GM19372 (cell line): ENCODE results near the gene WTIP.

Source experiments
- ATAC-seq: cut with Tn5 transposase; IDR thresholded peaks from one replicate; pipeline ENCODE4 v1.9.1; 2021; ENCODE audit warnings: mild to moderate bottlenecking, low read depth, moderate library complexity; ENCODE audit not compliant: unreplicated experiment

The WTIP gene

DNA sequence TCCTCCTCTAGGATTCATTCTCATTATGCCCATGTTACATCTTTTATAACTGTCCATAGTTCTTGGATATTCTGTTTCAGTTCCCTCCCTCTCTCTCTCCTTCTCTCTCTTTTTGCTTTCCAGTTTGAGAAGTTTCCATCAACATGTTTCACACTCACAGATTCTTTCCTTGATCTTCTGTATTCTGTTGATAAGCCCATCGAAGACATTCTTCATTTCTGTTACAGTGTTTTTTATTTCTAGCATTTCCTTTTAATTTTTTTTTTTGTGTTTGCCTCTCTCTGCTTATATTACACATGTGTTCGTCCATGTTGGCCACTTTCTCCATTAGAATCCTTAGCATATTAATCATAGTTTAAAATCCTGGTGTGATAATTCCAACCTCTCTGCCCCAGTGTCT lies 68.3 kb downstream of the WTIP start:
- no peak for ATAC-seq

DNA sequence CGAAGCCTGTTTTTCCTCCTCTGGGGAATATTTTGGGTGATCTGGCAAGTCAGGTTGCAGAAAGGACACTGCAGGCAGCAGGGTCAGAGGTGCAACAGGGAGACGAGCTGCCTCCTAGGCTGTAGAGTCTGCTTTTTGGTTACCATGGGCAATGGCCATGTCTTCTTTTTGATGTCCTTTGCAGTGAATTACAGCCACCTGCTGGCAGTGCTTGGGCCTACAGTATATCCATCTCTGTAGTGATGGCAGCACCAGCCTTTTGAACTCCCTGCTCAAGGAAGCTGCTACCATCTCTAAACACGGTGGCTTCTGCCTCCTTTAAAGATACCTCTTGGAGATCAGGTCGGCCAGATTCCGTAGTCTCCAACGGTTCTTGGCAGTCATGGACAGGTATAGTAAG lies 73.9 kb downstream of the WTIP start:
- no peak for ATAC-seq

DNA sequence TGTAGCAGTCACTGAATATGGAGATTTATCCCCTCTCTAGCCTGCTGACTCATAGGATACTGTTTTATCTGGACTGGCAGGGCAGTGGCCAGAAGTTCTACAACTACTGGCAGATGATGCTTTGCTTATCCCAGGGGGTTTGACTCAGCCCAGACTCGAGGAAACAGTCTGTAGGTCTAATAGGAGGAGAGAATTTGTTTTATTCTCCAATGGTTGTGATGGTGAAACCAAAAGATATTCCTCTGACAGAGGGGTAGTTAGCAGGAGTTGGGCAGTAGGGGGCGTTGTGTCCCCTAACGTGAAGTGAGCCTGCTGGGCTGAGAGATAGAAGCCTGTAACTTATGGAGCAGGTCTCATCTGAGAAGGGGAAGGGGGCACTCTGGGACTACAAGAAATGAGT lies 74.9 kb downstream of the WTIP start:
- no peak for ATAC-seq

DNA sequence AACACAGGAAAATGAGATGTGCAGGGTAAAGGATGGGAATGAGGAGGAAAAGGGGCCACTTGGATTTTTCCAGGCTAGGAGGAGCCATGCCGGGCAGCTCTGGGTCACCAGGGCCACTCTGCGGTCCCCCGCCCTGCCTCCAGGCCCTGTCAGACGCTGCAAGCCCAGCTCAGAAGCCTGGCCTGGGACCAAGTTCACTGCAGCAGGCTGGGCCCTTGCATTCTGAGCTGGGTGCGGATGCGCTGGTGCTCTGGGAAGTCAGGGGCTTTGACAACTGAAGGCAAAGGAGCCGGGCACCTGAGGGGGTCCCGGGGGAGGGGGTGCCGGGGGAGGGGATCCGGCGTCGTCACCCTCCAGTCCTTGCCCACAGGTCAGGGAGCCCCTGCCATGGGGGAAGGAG lies 77.5 kb downstream of the WTIP start:
- ATAC-seq: no peak

DNA sequence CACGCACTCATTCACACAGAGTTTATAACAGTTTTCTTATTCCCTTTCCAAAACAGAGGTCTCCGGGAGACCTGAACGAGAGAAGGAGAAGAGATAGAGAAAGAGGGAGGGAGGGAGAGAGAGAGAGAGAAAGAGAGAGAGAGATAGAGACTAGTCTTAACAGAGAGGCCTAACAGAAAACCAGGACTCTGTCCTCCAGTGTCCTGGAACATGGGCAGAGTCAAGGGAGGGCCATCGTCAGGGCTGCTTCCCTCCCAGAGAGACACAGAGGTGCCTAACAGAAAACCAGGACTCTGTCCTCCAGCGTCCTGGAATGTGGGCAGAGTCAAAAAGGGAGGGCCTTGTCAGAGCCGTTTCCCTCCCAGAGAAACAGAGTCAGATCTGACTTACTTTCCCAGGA lies 78.7 kb downstream of the WTIP start:
- ATAC-seq: no peak
